ENCODE measurements around the gene ZMYND19. TPM values are rescaled to one million over a fixed set of nuclear protein-coding genes. Genes with fewer than 3 reads are reported as not detected.

The ZMYND19 gene
- total RNA-seq, 1 experiment from 2014 or later: 79.2 TPM

- TF ChIP-seq CTCF (conservative IDR thresholded peaks at IDR 0.05): no peak
- H2AFZ ChIP-seq (ENCODE audit: low read length): no peak overlapping the region
- H3K27me3 Mint-ChIP-seq (ENCODE audit: low read depth): peaks cover 26% of the 10 kb centered on the region
Measured at GRCh38 chr9:137603879-137604278, 13.6 kb upstream of the ZMYND19 start.

More at GRCh38 chr9:137603879-137604278, 13.6 kb upstream of the ZMYND19 start:
- Histone ChIP-seq H2BK12ac (ENCODE audit: insufficient read length, low read depth, low read length) (no peak overlapping the region), H3K56ac (ENCODE audit: insufficient read length, low read depth, low read length) (no peak overlapping the region), H3K9me3 (ENCODE audit: control insufficient read depth, low read depth, low read length) (no peaks in the 10 kb centered on the region), H3K23ac (ENCODE audit: insufficient read length, low read depth, low read length) (no peak overlapping the region), H2BK20ac (ENCODE audit: low read depth, low read length, poor library complexity, severe bottlenecking) (no peak overlapping the region), H3K79me2 (ENCODE audit: insufficient read depth, low read length) (no peaks in the 10 kb centered on the region), H2BK120ac (ENCODE audit: low read depth, low read length, poor library complexity, severe bottlenecking) (no peak overlapping the region), H3K27me3 (ENCODE audit: insufficient read depth, low read length) (no peaks in the 10 kb centered on the region; the same call in 1 of the 2 replicates), H3K27ac (ENCODE audit: insufficient read length, low read depth, low read length) (no peak overlapping the region), H2BK15ac (ENCODE audit: low read depth, low read length) (no peak overlapping the region), H3K23me2 (ENCODE audit: insufficient read length, low read depth, low read length, poor library complexity, severe bottlenecking) (peaks cover 7% of the 10 kb centered on the region), H3K14ac (ENCODE audit: insufficient read depth, low read length) (no peak overlapping the region), H3K9ac (ENCODE audit: extremely low read depth, insufficient read length, low read length) (no peak overlapping the region), H3K4me2 (ENCODE audit: insufficient read depth, insufficient read length, low read length) (peak overlapping the region; percentile 33), H3K79me1 (ENCODE audit: insufficient read depth, low read depth, low read length, poor library complexity, severe bottlenecking) (no peaks in the 10 kb centered on the region), H3K4ac (ENCODE audit: low read depth, low read length) (no peak overlapping the region), H4K91ac (ENCODE audit: insufficient read length, low read depth, low read length) (no peak overlapping the region), H2BK5ac (ENCODE audit: insufficient read length, low read length) (no peak overlapping the region), H2AK5ac (ENCODE audit: insufficient read length, low read length) (no peak overlapping the region), H4K20me1 (ENCODE audit: control insufficient read depth, insufficient read depth, insufficient read length) (no peaks in the 10 kb centered on the region), H3T11ph (ENCODE audit: low read length) (no peak overlapping the region), H4K5ac (ENCODE audit: insufficient read length, low read depth, low read length) (no peak overlapping the region), H3K18ac (ENCODE audit: insufficient read length, low read depth, low read length) (no peak overlapping the region), H3K4me1 (ENCODE audit: insufficient read depth, low read length) (no peaks in the 10 kb centered on the region; the same call in 1 of the 2 replicates), H4K8ac (replicated peaks; ENCODE audit: insufficient read length, low read depth, low read length) (no peak overlapping the region)
- Mint-ChIP-seq H3K4me3 (peak overlapping the region; percentile 54 to 73), H3K4me1 (peaks cover 20 to 29% of the 10 kb centered on the region in 2 experiments), H3K9me3 (no peaks in the 10 kb centered on the region), H3K36me3 (ENCODE audit: insufficient read depth in 1 of 3, low read depth in 3 of 3) (no peaks in the 10 kb centered on the region; a peak in 1 of 7 replicates), H3K27ac (peak overlapping the region in 1 of 3 experiments; percentile 91; a peak in 1 of 7 replicates)
- WGBS (ENCODE audit: extremely low coverage, insufficient read length, low lambda C conversion rate): no CpG with 5 or more reads among the region's 13 CpGs
- DNase-seq: no peak

Data from H9 (cell line).